ENCODE data around the gene MTR.

DNA sequence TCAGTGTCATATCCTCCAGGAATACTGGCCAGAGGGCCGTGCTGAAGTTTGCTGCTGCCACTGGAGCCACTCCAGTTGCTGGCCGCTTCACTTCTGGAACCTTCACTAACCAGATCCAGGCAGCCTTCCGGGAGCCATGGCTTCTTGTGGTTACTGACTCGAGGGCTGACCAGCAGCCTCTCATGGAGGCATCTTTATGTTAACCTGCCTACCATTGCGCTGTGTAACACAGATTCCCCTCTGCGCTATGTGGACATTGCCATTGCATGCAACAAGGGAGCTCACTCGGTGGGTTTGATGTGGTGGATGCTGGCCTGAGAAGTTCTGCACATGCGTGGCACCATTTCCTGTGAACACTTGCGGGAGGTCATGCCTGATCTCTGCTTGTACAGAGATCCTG is 24.8 kb downstream of the MTR start:
- TF ChIP-seq, protein P1, sequence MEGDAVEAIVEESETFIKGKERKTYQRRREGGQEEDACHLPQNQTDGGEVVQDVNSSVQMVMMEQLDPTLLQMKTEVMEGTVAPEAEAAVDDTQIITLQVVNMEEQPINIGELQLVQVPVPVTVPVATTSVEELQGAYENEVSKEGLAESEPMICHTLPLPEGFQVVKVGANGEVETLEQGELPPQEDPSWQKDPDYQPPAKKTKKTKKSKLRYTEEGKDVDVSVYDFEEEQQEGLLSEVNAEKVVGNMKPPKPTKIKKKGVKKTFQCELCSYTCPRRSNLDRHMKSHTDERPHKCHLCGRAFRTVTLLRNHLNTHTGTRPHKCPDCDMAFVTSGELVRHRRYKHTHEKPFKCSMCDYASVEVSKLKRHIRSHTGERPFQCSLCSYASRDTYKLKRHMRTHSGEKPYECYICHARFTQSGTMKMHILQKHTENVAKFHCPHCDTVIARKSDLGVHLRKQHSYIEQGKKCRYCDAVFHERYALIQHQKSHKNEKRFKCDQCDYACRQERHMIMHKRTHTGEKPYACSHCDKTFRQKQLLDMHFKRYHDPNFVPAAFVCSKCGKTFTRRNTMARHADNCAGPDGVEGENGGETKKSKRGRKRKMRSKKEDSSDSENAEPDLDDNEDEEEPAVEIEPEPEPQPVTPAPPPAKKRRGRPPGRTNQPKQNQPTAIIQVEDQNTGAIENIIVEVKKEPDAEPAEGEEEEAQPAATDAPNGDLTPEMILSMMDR (IDR thresholded peaks at IDR 0.05): no peak
- TF ChIP-seq POLR2A (IDR thresholded peaks at IDR 0.05): no peak

All from Peyer's patch (tissue), 4 donors.